HCT116 (cell line): ENCODE results near the gene KNDC1. TPM values are rescaled to one million over a fixed set of nuclear protein-coding genes. Genes with fewer than 3 reads are reported as not detected.

Experiments used
- ATAC-seq: fragments of 200-7000 bp; cut with Tn5 transposase; 2 replicates; pipeline ENCODE4 v1.9.1; 2020; ENCODE audit warnings: mild to moderate bottlenecking, moderate library complexity
- BruUV-seq: library from RNA; stranded (reverse); fragments of 400-500 nt; replicated peaks from 2 replicates; lab custom pipeline; 2021; lab: Mats Ljungman, UMichigan
- CTCF ChIA-PET: fragments of 300-600 bp; sonication (Branson Sonifier 250); formaldehyde crosslinking; loops from one replicate; lab custom pipeline; 2021; ENCODE audit warnings: antibody characterized with exemption; lab: Charles Lee
- POLR2A ChIA-PET: fragments of 300-600, 350-600 bp; sonication (Branson Sonifier 250); formaldehyde crosslinking; loops from one replicate; lab custom pipeline; 2021; ENCODE audit warnings: antibody characterized with exemption; lab: Charles Lee
- RAD21 ChIA-PET, 2 experiments: fragments of 300-600 bp; sonication (Branson Sonifier 250); formaldehyde crosslinking; loops; one replicate each; lab custom pipeline; 2023; ENCODE audit warnings: low total read pairs in 2 of 2; ENCODE audit not compliant: uncharacterized antibody in 2 of 2, unreplicated experiment in 2 of 2, low non-redundant PET in 1 of 2; lab: Charles Lee
- DNase-seq: peaks from one replicate; pipeline ENCODE4 v3.0.0-alpha.2; 2010; ENCODE audit warnings: low read depth, low spot score
- H2AFZ ChIP-seq: fragments of 200-600 bp; shearing (Covaris generic), sonication (generic); 2 replicates; pipeline ENCODE4 v1.6.1; 2017; ENCODE audit warnings: low read depth, mixed run types, mixed read lengths, antibody characterized with exemption, low read length; ENCODE audit not compliant: poor library complexity, severe bottlenecking
- H3K27ac ChIP-seq: 2 replicates; pipeline ENCODE4 v1.5.1; 2012; ENCODE audit warnings: low read depth, low read length
- H3K27me3 ChIP-seq: fragments of 200-600 bp; sonication (generic); 2 replicates; pipeline ENCODE4 v1.6.1; 2016; ENCODE audit warnings: mixed run types, low read length, mixed read lengths; ENCODE audit not compliant: insufficient read depth
- H3K36me3 ChIP-seq, 2 experiments: fragments of 200-500 bp in 1 of 2; fragments of 200-600 bp in 1 of 2; sonication (Bioruptor generic) in 1 of 2; sonication (generic) in 1 of 2; 2 replicates each; pipeline versions ENCODE4 v1.5.1 to v1.6.1; 2014 to 2016; ENCODE audit warnings: low read length in 2 of 2, inconsistent platforms in 1 of 2, mixed read lengths in 1 of 2, mixed run types in 1 of 2; ENCODE audit not compliant: insufficient read depth in 2 of 2, control insufficient read depth in 1 of 2
- H3K4me1 ChIP-seq, 2 experiments: fragments of 200-600 bp in 1 of 2; sonication (generic) in 1 of 2; 2 replicates each; pipeline versions ENCODE4 v1.5.1 to v1.6.1; 2012 to 2017; ENCODE audit warnings: low read length in 2 of 2, inconsistent platforms in 1 of 2, mild to moderate bottlenecking in 1 of 2, mixed read lengths in 1 of 2, mixed run types in 1 of 2, moderate library complexity in 1 of 2; ENCODE audit not compliant: insufficient read depth in 2 of 2, control insufficient read depth in 1 of 2
- H3K4me2 ChIP-seq: fragments of 200-600 bp; sonication (generic); 2 replicates; pipeline ENCODE4 v1.6.1; 2017; ENCODE audit warnings: mixed run types, low read length, mixed read lengths
- H3K4me3 ChIP-seq, 2 experiments: fragments of 200-600 bp in 1 of 2; sonication (generic) in 1 of 2; replicated peaks in 1 of 2; 2 replicates each; pipeline ENCODE4 v1.5.1; 2011 to 2016; ENCODE audit warnings: low read length in 2 of 2, control low read depth in 1 of 2, low read depth in 1 of 2, mild to moderate bottlenecking in 1 of 2, mixed read lengths in 1 of 2, mixed run types in 1 of 2
- H3K79me2 ChIP-seq: fragments of 200-600 bp; sonication (generic); 2 replicates; pipeline ENCODE4 v1.6.1; 2017; ENCODE audit warnings: mild to moderate bottlenecking, mixed run types, low read length, moderate library complexity, mixed read lengths; ENCODE audit not compliant: insufficient read depth
- H3K9ac ChIP-seq: fragments of 200-600 bp; sonication (generic); 2 replicates; pipeline ENCODE4 v1.6.1; 2016; ENCODE audit warnings: low read length, mixed read lengths
- H3K9me2 ChIP-seq: fragments of 200-600 bp; sonication (generic), shearing (Covaris generic); 2 replicates; pipeline ENCODE4 v1.6.1; 2017; ENCODE audit warnings: mixed run types, mild to moderate bottlenecking, moderate library complexity; ENCODE audit not compliant: insufficient read depth
- H3K9me3 ChIP-seq, 2 experiments: fragments of 200-500 bp in 1 of 2; fragments of 200-600 bp in 1 of 2; sonication (Bioruptor generic) in 1 of 2; sonication (generic) in 1 of 2; 2 replicates each; pipeline ENCODE4 v1.6.1; 2014 to 2017; ENCODE audit warnings: low read length in 2 of 2, mixed read lengths in 2 of 2, inconsistent platforms in 1 of 2, low read depth in 1 of 2, mild to moderate bottlenecking in 1 of 2, mixed run types in 1 of 2, moderate library complexity in 1 of 2; ENCODE audit not compliant: control insufficient read depth in 1 of 2, insufficient read depth in 1 of 2
- H4K20me1 ChIP-seq: fragments of 200-600 bp; sonication (generic), shearing (Covaris generic); 2 replicates; pipeline ENCODE4 v1.6.1; 2017; ENCODE audit warnings: mixed run types, mild to moderate bottlenecking, moderate library complexity; ENCODE audit not compliant: insufficient read depth
- ATF3 ChIP-seq: IDR thresholded peaks from 2 replicates; pipeline ENCODE4 v1.6.1; 2012
- CBX3 ChIP-seq: IDR thresholded peaks from 2 replicates; pipeline ENCODE4 v1.6.1; 2012; ENCODE audit warnings: low read depth
- RAD21 ChIP-seq: IDR thresholded peaks from 2 replicates; pipeline ENCODE4 v1.6.1; 2012; ENCODE audit warnings: low read depth, mild to moderate bottlenecking
- SIN3A ChIP-seq: IDR thresholded peaks from 2 replicates; pipeline ENCODE4 v1.6.1; 2012; ENCODE audit warnings: low read depth
- SP1 ChIP-seq: IDR thresholded peaks from 2 replicates; pipeline ENCODE4 v1.6.1; 2012; ENCODE audit warnings: low read depth
- SRF ChIP-seq: IDR thresholded peaks from 2 replicates; pipeline ENCODE4 v1.6.1; 2012; ENCODE audit warnings: low read depth
- TCF7L2 ChIP-seq: IDR thresholded peaks from 2 replicates; pipeline ENCODE4 v1.7.0; 2011; ENCODE audit warnings: borderline replicate concordance, inconsistent platforms; ENCODE audit not compliant: insufficient read depth, insufficient read length; ENCODE audit errors: extremely low read depth
- YY1 ChIP-seq: IDR thresholded peaks from 2 replicates; pipeline ENCODE4 v1.6.1; 2011; ENCODE audit warnings: low read length, low read depth, moderate library complexity, mild to moderate bottlenecking; ENCODE audit not compliant: insufficient replicate concordance; ENCODE audit errors: extremely low read depth
- ZBTB33 ChIP-seq: IDR thresholded peaks from 2 replicates; pipeline ENCODE4 v1.6.1; 2011; ENCODE audit warnings: mild to moderate bottlenecking, low read length, moderate library complexity; ENCODE audit not compliant: insufficient replicate concordance; ENCODE audit errors: extremely low read depth
- ZNF274 ChIP-seq: fragments of 200-500 bp; sonication (Bioruptor generic); IDR thresholded peaks from 2 replicates; pipeline ENCODE4 v1.6.1; 2014; ENCODE audit warnings: mild to moderate bottlenecking, low read depth, low read length, inconsistent platforms
- intact Hi-C: fragments of 100-400 bp; cut with micrococcal nuclease; formaldehyde crosslinking; loops from 2 replicates; pipeline ENCODE4 v1.10.0; 2022
- total RNA-seq: library from RNA; stranded (reverse); gene quantifications from one replicate; pipeline ENCODE4 v1.2.1, GENCODE V29; 2021; ENCODE audit not compliant: unreplicated experiment

The KNDC1 gene
- total RNA-seq, 1 experiment from 2014 or later, result 3.6 TPM

GRCh38 chr10:133113847-133114246 lies 46.2 kb upstream of the KNDC1 start:
- Histone ChIP-seq H3K9me3 (no peaks in the 10 kb centered on the region), H3K4me1 (peaks cover 2 to 11% of the 10 kb centered on the region in 2 experiments; a peak in 2 of 4 replicates), H3K27ac (no peak overlapping the region), H3K36me3 (no peaks in the 10 kb centered on the region), H3K9me2 (no peaks in the 10 kb centered on the region), H3K9ac (no peak overlapping the region), H3K4me2 (no peak overlapping the region), H4K20me1 (no peaks in the 10 kb centered on the region), H3K4me3 (no peak overlapping the region), H3K27me3 (no peaks in the 10 kb centered on the region), H2AFZ (no peak overlapping the region), H3K79me2 (no peaks in the 10 kb centered on the region)
- RAD21 ChIA-PET, result no interaction called here
- POLR2A ChIA-PET, result no interaction called here
- DNase-seq (no peak), ATAC-seq (no peak)
- TF ChIP-seq SIN3A (no peak), ZNF274 (no peak), CBX3 (no peak), YY1 (no peak), ZBTB33 (no peak), TCF7L2 (no peak), SP1 (no peak), ATF3 (no peak), RAD21 (no peak), SRF (no peak)
- intact Hi-C loops, result no loop called here
- no TSS peak for BruUV-seq
- CTCF ChIA-PET, result no interaction called here
